Lung (tissue), 12 donors: ENCODE measurements around the gene GGA1. TPM values are rescaled to one million over a fixed set of nuclear protein-coding genes. Genes with fewer than 3 reads are reported as not detected.

ENCODE experiments used
- ATAC-seq: fragments of 200-7000 bp; cut with Tn5 transposase; one replicate; pipeline ENCODE4 v1.9.1; 2020; ENCODE audit warnings: moderate number of reproducible peaks; ENCODE audit not compliant: insufficient read depth, low FRiP score
- DNase-seq, 3 donors: peaks; one replicate each; pipeline ENCODE4 v3.0.0-alpha.2; 2013 to 2017
- H3K27ac ChIP-seq, 2 donors: one replicate each; pipeline ENCODE4 v1.5.1; 2013; ENCODE audit warnings: mild to moderate bottlenecking in 2 of 2, moderate library complexity in 2 of 2, control low read depth in 1 of 2, inconsistent platforms in 1 of 2, low read depth in 1 of 2, low read length in 1 of 2
- H3K27me3 ChIP-seq, 3 donors: one replicate each; pipeline ENCODE4 v1.5.1; 2013; ENCODE audit warnings: low read length in 2 of 3; ENCODE audit not compliant: control insufficient read depth in 3 of 3, insufficient read depth in 3 of 3
- H3K36me3 ChIP-seq, 4 donors: one replicate each; pipeline ENCODE4 v1.5.1; 2013; ENCODE audit warnings: low read length in 4 of 4, mild to moderate bottlenecking in 1 of 4, moderate library complexity in 1 of 4; ENCODE audit not compliant: control insufficient read depth in 4 of 4, insufficient read depth in 4 of 4
- H3K4me1 ChIP-seq, 5 donors: one replicate each; pipeline ENCODE4 v1.5.1; 2013; ENCODE audit warnings: low read length in 5 of 5, mild to moderate bottlenecking in 2 of 5, moderate library complexity in 1 of 5; ENCODE audit not compliant: control insufficient read depth in 5 of 5, insufficient read depth in 5 of 5
- H3K4me3 ChIP-seq: one replicate; pipeline ENCODE4 v1.5.1; 2013; ENCODE audit warnings: mild to moderate bottlenecking, control low read depth, moderate library complexity
- H3K9ac ChIP-seq, 2 donors: one replicate each; pipeline ENCODE4 v1.5.1; 2013; ENCODE audit warnings: low read length in 2 of 2, control low read depth in 1 of 2; ENCODE audit not compliant: insufficient read depth in 1 of 2
- H3K9me3 ChIP-seq, 4 donors: one replicate each; pipeline ENCODE4 v1.5.1; 2013; ENCODE audit warnings: low read length in 3 of 4, mild to moderate bottlenecking in 1 of 4, moderate library complexity in 1 of 4; ENCODE audit not compliant: control insufficient read depth in 4 of 4, insufficient read depth in 3 of 4
- CTCF ChIP-seq: IDR thresholded peaks from 2 replicates; pipeline ENCODE4 v1.5.1; 2012; ENCODE audit warnings: mild to moderate bottlenecking; ENCODE audit errors: control extremely low read depth, extremely low read depth
- WGBS, 2 donors: extraction: QIAGEN DNeasy Blood & Tissue Kit; methylation state at CpG; one replicate each; pipeline ENCODE4 v1.1.7; 2013; 5-methylcytosine and 5-hydroxymethylcytosine counted together
- polyA plus RNA-seq, 2 donors: library from polyadenylated mRNA; stranded (reverse); fragments of 200-250 nt; gene quantifications; one replicate each; pipeline ENCODE4 v1.2.1, GENCODE V29; 2013
- total RNA-seq, 2 donors: library from RNA; depleted of rRNA in 1 of 2; stranded (reverse); fragments of >200 nt in 1 of 2; gene quantifications; one replicate each; pipeline ENCODE4 v1.2.1, GENCODE V29; 2014 to 2021
- donor health status: control.
- donor health status: control.
- donor health status: Bipolar disorder and iron deficiency.
- donor health status: healthy.
- donor health status: DM: yes; HTN: yes; CAD: no.

GGA1 gene
- total and polyA plus RNA-seq, 4 donors: 51.5 to 72.4 (median 57.5) TPM

- H3K27ac ChIP-seq: peak overlapping the region; percentile 96 to 98
- H3K27me3 ChIP-seq: no peaks in the 10 kb centered on the region
- peak overlapping the region; percentile 72 to 79 for H3K9ac ChIP-seq
- peaks cover 0 to 44% (median 24%) of the 10 kb centered on the region in 5 donors for H3K4me1 ChIP-seq
- no peak for TF ChIP-seq CTCF
- H3K36me3 ChIP-seq: peaks cover 0 to 7% (median 5%) of the 10 kb centered on the region in 4 donors
- H3K4me3 ChIP-seq: peak overlapping the region; percentile 78
- no peaks in the 10 kb centered on the region for H3K9me3 ChIP-seq
- peak; percentile 65 to 78 (median 69) for DNase-seq
- 0 to 1% methylated on average over 50 to 70 of the region's 72 CpGs for WGBS, 2 donors
- ATAC-seq: no peak
These were observed 47.9 kb upstream of the GGA1 start for GRCh38 chr22:37560608-37561211.

GRCh38 chr22:37561212-37562048 is 47.2 kb upstream of the GGA1 start:
- H3K4me3 ChIP-seq: peak overlapping the region; percentile 78
- DNase-seq: peak; percentile 95 to 96 (median 95)
- H3K36me3 ChIP-seq: peaks cover 0 to 13% (median 9%) of the 10 kb centered on the region in 4 donors
- TF ChIP-seq CTCF: peak; percentile 65
- WGBS, 2 donors: 2% methylated on average over 48 to 56 of the region's 56 CpGs
- H3K4me1 ChIP-seq: peaks cover 0 to 42% (median 24%) of the 10 kb centered on the region in 5 donors
- peak overlapping the region; percentile 72 to 79 for H3K9ac ChIP-seq
- H3K27ac ChIP-seq: peak overlapping the region; percentile 96 to 98
- H3K27me3 ChIP-seq: no peaks in the 10 kb centered on the region
- no peaks in the 10 kb centered on the region for H3K9me3 ChIP-seq
- ATAC-seq: peak; percentile 60

- ATAC-seq (no peak), DNase-seq (no peak)
- Histone ChIP-seq H3K4me3 (no peak overlapping the region), H3K27ac (peak overlapping the region; percentile 50 to 96), H3K9ac (peak overlapping the region; percentile 41 to 79), H3K27me3 (no peaks in the 10 kb centered on the region), H3K36me3 (peaks cover 0 to 21% (median 14%) of the 10 kb centered on the region in 4 donors), H3K4me1 (peaks cover 0 to 38% (median 25%) of the 10 kb centered on the region in 5 donors), H3K9me3 (no peaks in the 10 kb centered on the region)
- no peak for TF ChIP-seq CTCF
- WGBS, 2 donors: 60 to 77% methylated on average over 14 of the region's 14 CpGs
These were observed 46.4 kb upstream of the GGA1 start for GRCh38 chr22:37562049-37562875.
